ENCODE measurements around the gene SHISA6.

- TF ChIP-seq CTCF (IDR thresholded peaks at IDR 0.05; ENCODE audit: insufficient read depth, low read length, poor library complexity, severe bottlenecking) (no peak), EZH2phosphoT487 (conservative IDR thresholded peaks at IDR 0.05; ENCODE audit: low read length) (no peak)
Measured at GRCh38 chr17:11558681-11559234, 317.7 kb downstream of the SHISA6 start.

Measured in SU-DHL-6 (cell line).